Smooth muscle cell (in vitro differentiated cells): Measurements from ENCODE around the gene RNF40. TPM values are rescaled to one million over a fixed set of nuclear protein-coding genes. Genes with fewer than 3 reads are reported as not detected.

ENCODE experiments used
- DNase-seq: peaks from one replicate; lab custom pipeline; 2025; ENCODE audit not compliant: unreplicated experiment; lab: John Stamatoyannopoulos, UW
- H2AFZ ChIP-seq: fragments of 200-600 bp; sonication (generic); 2 replicates; pipeline ENCODE4 v1.6.0; 2016; ENCODE audit warnings: antibody characterized with exemption, low read depth, mild to moderate bottlenecking
- H3F3A ChIP-seq: fragments of 200-600 bp; sonication (generic); 2 replicates; pipeline ENCODE4 v1.6.0; 2017; ENCODE audit warnings: antibody characterized with exemption, low read depth
- H3K27ac ChIP-seq: fragments of 200-600 bp; sonication (generic); 2 replicates; pipeline ENCODE4 v1.5.1; 2016; ENCODE audit warnings: low read depth, mild to moderate bottlenecking
- H3K27me3 ChIP-seq: fragments of 200-600 bp; sonication (generic); 2 replicates; pipeline ENCODE4 v1.6.1; 2016; ENCODE audit warnings: low read depth, mild to moderate bottlenecking
- H3K36me3 ChIP-seq: fragments of 200-600 bp; sonication (generic); 2 replicates; pipeline ENCODE4 v1.5.1; 2016; ENCODE audit warnings: low read depth
- H3K4me1 ChIP-seq: fragments of 200-600 bp; sonication (generic); 2 replicates; pipeline ENCODE4 v1.5.1; 2016; ENCODE audit warnings: low read depth
- H3K4me2 ChIP-seq: fragments of 200-600 bp; sonication (generic); 2 replicates; pipeline ENCODE4 v1.6.0; 2016; ENCODE audit warnings: mild to moderate bottlenecking
- H3K4me3 ChIP-seq: fragments of 200-600 bp; sonication (generic); 2 replicates; pipeline ENCODE4 v1.5.1; 2016; ENCODE audit warnings: mild to moderate bottlenecking
- H3K79me2 ChIP-seq: fragments of 200-600 bp; sonication (generic); 2 replicates; pipeline ENCODE4 v1.6.0; 2016; ENCODE audit warnings: low read depth, mild to moderate bottlenecking
- H3K9ac ChIP-seq: fragments of 200-600 bp; sonication (generic); 2 replicates; pipeline ENCODE4 v1.6.0; 2016; ENCODE audit warnings: low read depth
- H3K9me3 ChIP-seq: fragments of 200-600 bp; sonication (generic); replicated peaks from 2 replicates; pipeline ENCODE4 v1.5.1; 2016; ENCODE audit warnings: low read depth
- H4K20me1 ChIP-seq: fragments of 200-600 bp; sonication (generic); 2 replicates; pipeline ENCODE4 v1.6.0; 2016; ENCODE audit warnings: low read depth
- CTCF ChIP-seq: fragments of 200-600 bp; sonication (generic); IDR thresholded peaks from 2 replicates; pipeline ENCODE4 v1.5.1; 2017; ENCODE audit warnings: borderline replicate concordance, mild to moderate bottlenecking, antibody characterized with exemption; ENCODE audit not compliant: insufficient read depth, poor library complexity, severe bottlenecking
- WGBS: methylation state at CpG from one replicate; pipeline ENCODE4 v1.1.7; 2016; ENCODE audit warnings: low lambda C conversion rate; 5-methylcytosine and 5-hydroxymethylcytosine counted together
- polyA plus RNA-seq: library from polyadenylated mRNA; unstranded; fragments of >200 nt; fragmentation: Nextera tagmentation; extraction: Ambion mirVana; gene quantifications from 2 replicates; pipeline ENCODE4 v1.2.1, GENCODE V29; 2016
- total RNA-seq: library from RNA; depleted of rRNA; stranded (reverse); fragments of >200 nt; gene quantifications from 2 replicates; pipeline ENCODE4 v1.2.3, GENCODE V29; 2014

RNF40 gene
- total and polyA plus RNA-seq, 2 experiments from 2014 or later: 66.1 to 92.5 TPM

- H3F3A ChIP-seq: peaks cover 8% of the 10 kb centered on the region
- DNase-seq: no peak
- no peaks in the 10 kb centered on the region for H3K36me3 ChIP-seq
- no peak overlapping the region for H3K4me3 ChIP-seq
- peaks cover 23% of the 10 kb centered on the region for H3K79me2 ChIP-seq
- peaks cover 8% of the 10 kb centered on the region for H4K20me1 ChIP-seq
- no peak overlapping the region for H3K27ac ChIP-seq
- no peak overlapping the region for H3K9ac ChIP-seq
- H3K9me3 ChIP-seq: no peaks in the 10 kb centered on the region
- no peak for TF ChIP-seq CTCF
- 96% methylated on average over 7 of the region's 7 CpGs for WGBS
- no peaks in the 10 kb centered on the region for H3K27me3 ChIP-seq
- no peak overlapping the region for H3K4me2 ChIP-seq
- no peak overlapping the region for H2AFZ ChIP-seq
- peaks cover 17% of the 10 kb centered on the region for H3K4me1 ChIP-seq
Measured at GRCh38 chr16:30760001-30760559, 2.0 kb upstream of the RNF40 start.

DNA sequence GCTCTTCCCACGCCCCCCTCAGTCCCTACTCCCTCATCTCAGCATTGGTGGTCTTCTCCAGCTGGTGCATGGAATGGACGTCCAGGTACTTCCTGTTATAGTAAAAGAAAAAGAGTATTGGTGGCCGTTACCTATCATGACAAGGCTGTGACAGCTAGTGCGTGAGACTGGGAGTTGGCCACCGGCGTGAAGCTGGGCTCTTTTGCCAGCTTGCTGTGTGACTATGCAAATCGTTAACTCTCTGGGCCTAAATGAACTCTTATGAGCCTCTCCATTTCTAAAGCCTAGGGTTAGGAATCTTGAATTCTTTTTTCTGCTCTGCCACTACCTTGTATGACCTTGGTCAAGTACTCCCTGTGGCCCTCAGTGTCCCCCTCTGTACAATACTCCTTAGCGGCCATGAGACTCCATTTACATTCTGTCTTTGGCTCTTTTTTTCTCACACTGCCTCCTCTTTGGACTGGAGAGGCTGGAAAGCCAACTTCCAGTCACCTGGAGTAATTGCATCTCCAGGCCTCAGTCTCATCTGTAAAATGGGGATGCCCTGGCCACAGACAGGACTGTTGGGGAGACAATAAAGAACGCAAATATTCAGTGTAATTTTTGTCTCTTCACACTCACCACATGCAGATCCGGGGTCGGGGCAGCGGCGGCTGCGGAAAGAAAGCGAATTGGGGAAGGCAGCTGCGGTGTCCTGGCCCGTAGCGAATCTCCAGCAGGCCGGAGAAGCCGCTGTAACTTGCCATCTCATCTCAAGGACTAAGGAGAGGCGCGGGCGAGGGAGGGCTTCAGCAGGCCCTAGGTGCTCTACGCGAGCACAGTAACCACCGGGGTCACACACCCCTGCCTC is 1.3 kb upstream of the RNF40 start:
- H2AFZ ChIP-seq: no peak overlapping the region
- no peaks in the 10 kb centered on the region for H3K9me3 ChIP-seq
- no peaks in the 10 kb centered on the region for H3K36me3 ChIP-seq
- H3K79me2 ChIP-seq: peaks cover 30% of the 10 kb centered on the region
- peak overlapping the region; percentile 85 for H3K27ac ChIP-seq
- H3F3A ChIP-seq: peaks cover 8% of the 10 kb centered on the region
- peak overlapping the region; percentile 71 for H3K9ac ChIP-seq
- peak overlapping the region; percentile 65 for H3K4me3 ChIP-seq
- no peak for TF ChIP-seq CTCF
- peaks cover 17% of the 10 kb centered on the region for H3K4me1 ChIP-seq
- WGBS: 33% methylated on average over 26 of the region's 26 CpGs
- no peaks in the 10 kb centered on the region for H3K27me3 ChIP-seq
- H4K20me1 ChIP-seq: peaks cover 8% of the 10 kb centered on the region
- DNase-seq: no peak
- H3K4me2 ChIP-seq: peak overlapping the region; percentile 89

- Histone ChIP-seq H4K20me1 (peaks cover 8% of the 10 kb centered on the region), H3K4me2 (peak overlapping the region; percentile 89), H3K9ac (peak overlapping the region; percentile 71), H3K27me3 (no peaks in the 10 kb centered on the region), H3K4me3 (peak overlapping the region; percentile 65), H3K9me3 (no peaks in the 10 kb centered on the region), H3K27ac (peak overlapping the region; percentile 85), H3F3A (peaks cover 8% of the 10 kb centered on the region), H2AFZ (peak overlapping the region; percentile 28), H3K79me2 (peaks cover 31% of the 10 kb centered on the region), H3K4me1 (peaks cover 17% of the 10 kb centered on the region), H3K36me3 (no peaks in the 10 kb centered on the region)
- 1% methylated on average over 64 of the region's 64 CpGs for WGBS
- TF ChIP-seq CTCF: no peak
- DNase-seq: no peak
Measured at GRCh38 chr16:30761427-30761927, 645 bp upstream of the RNF40 start.
